ENCODE results near the gene ALKBH4.
"Not testable (repeated sequence)": the region's sequence is repeated elsewhere in the genome, so short reads cannot be mapped to it uniquely, and the experiment has no call there.

Gene ALKBH4

GRCh38 chr7:102460467-102460866 lies 4.2 kb downstream of the ALKBH4 start:
- H3K27ac ChIP-seq, result no peak overlapping the region
- no peaks in the 10 kb centered on the region for H3K27me3 ChIP-seq (replicated peaks)
- in situ Hi-C loops (cut with HindIII; ENCODE audit: low pct_ligation_motif_present, low sequenced_read_pairs), result no loop called here
- no peak for DNase-seq
- peaks cover 17% of the 10 kb centered on the region for H3K36me3 ChIP-seq (replicated peaks)
- TF ChIP-seq, protein P1, sequence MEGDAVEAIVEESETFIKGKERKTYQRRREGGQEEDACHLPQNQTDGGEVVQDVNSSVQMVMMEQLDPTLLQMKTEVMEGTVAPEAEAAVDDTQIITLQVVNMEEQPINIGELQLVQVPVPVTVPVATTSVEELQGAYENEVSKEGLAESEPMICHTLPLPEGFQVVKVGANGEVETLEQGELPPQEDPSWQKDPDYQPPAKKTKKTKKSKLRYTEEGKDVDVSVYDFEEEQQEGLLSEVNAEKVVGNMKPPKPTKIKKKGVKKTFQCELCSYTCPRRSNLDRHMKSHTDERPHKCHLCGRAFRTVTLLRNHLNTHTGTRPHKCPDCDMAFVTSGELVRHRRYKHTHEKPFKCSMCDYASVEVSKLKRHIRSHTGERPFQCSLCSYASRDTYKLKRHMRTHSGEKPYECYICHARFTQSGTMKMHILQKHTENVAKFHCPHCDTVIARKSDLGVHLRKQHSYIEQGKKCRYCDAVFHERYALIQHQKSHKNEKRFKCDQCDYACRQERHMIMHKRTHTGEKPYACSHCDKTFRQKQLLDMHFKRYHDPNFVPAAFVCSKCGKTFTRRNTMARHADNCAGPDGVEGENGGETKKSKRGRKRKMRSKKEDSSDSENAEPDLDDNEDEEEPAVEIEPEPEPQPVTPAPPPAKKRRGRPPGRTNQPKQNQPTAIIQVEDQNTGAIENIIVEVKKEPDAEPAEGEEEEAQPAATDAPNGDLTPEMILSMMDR (IDR thresholded peaks at IDR 0.05; ENCODE audit: low read depth, low read length, missing control alignments), result no peak
- H3K4me3 ChIP-seq (ENCODE audit: low read depth, low read length), result no peak overlapping the region

- no peak for DNase-seq
- Histone ChIP-seq H3K27me3 (replicated peaks) (no peaks in the 10 kb centered on the region), H3K36me3 (replicated peaks) (peaks cover 17% of the 10 kb centered on the region), H3K4me3 (ENCODE audit: low read depth, low read length) (no peak overlapping the region), H3K27ac (no peak overlapping the region)
- TF ChIP-seq, protein P1 (IDR thresholded peaks at IDR 0.05; ENCODE audit: low read depth, low read length, missing control alignments), result no peak
- in situ Hi-C loops (cut with HindIII; ENCODE audit: low pct_ligation_motif_present, low sequenced_read_pairs), result no loop called here
Observed at GRCh38 chr7:102459221-102459844, 5.3 kb downstream of the ALKBH4 start.

- H3K27ac ChIP-seq, result no peak overlapping the region
- H3K36me3 ChIP-seq (replicated peaks), result peaks cover 17% of the 10 kb centered on the region
- no peaks in the 10 kb centered on the region for H3K27me3 ChIP-seq (replicated peaks)
- TF ChIP-seq, protein P1 (IDR thresholded peaks at IDR 0.05; ENCODE audit: low read depth, low read length, missing control alignments), result no peak
- in situ Hi-C loops (cut with HindIII; ENCODE audit: low pct_ligation_motif_present, low sequenced_read_pairs), result no loop called here
- H3K4me3 ChIP-seq (ENCODE audit: low read depth, low read length), result no peak overlapping the region
- DNase-seq, result no peak
Observed at GRCh38 chr7:102457352-102457924, 7.2 kb downstream of the ALKBH4 start.

DNA sequence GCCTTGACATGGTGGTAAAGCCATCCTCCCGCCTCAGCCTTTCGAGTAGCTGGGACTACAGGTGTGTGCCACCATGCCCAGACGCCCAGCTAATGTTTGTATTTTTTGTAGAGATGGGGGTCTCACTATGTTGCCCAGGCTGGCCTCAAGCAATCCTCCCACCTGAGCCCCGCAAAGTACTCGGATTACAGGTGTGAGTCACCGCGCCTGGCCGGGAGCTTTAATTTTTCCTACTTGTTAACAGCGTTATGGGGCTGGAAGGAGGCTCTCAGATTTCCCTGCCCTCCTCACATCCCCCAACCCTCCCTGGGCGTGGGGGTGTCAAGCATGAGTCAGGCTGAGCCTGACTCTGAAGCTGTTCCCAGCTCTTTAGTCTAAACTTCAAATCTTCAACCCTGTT lies 8.3 kb downstream of the ALKBH4 start:
- TF ChIP-seq, protein P1 (IDR thresholded peaks at IDR 0.05; ENCODE audit: low read depth, low read length, missing control alignments), result no peak
- no peak for DNase-seq
- in situ Hi-C loops (cut with HindIII; ENCODE audit: low pct_ligation_motif_present, low sequenced_read_pairs), result no loop called here
- peaks cover 17% of the 10 kb centered on the region for H3K36me3 ChIP-seq (replicated peaks)
- H3K4me3 ChIP-seq (ENCODE audit: low read depth, low read length), result no peak overlapping the region
- no peaks in the 10 kb centered on the region for H3K27me3 ChIP-seq (replicated peaks)
- H3K27ac ChIP-seq, result no peak overlapping the region

DNA sequence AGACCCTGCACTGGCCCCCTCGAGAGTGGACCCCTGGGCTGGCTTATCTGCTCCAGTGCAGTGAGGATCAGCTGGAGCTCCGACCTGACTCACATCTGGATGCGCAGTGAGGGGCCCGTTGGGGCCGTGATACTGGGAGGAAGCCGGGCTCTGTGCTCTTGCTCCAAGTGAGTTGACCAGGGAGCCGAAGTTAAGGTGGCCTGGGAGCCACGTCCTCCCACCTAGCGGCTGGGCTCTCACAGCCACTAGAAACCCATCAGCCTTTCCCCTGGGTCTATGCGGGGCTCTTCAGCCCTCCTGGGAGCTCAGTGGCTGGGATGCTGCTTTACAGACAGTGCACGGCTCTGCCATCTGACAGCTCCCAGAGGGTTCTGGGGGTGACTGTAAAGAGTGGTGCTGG lies 9.1 kb downstream of the ALKBH4 start:
- TF ChIP-seq, protein P1 (IDR thresholded peaks at IDR 0.05; ENCODE audit: low read depth, low read length, missing control alignments), result no peak
- Histone ChIP-seq H3K27me3 (replicated peaks) (no peaks in the 10 kb centered on the region), H3K36me3 (replicated peaks) (peaks cover 17% of the 10 kb centered on the region), H3K27ac (no peak overlapping the region), H3K4me3 (ENCODE audit: low read depth, low read length) (no peak overlapping the region)
- in situ Hi-C loops (cut with HindIII; ENCODE audit: low pct_ligation_motif_present, low sequenced_read_pairs), result no loop called here
- no peak for DNase-seq

DNA sequence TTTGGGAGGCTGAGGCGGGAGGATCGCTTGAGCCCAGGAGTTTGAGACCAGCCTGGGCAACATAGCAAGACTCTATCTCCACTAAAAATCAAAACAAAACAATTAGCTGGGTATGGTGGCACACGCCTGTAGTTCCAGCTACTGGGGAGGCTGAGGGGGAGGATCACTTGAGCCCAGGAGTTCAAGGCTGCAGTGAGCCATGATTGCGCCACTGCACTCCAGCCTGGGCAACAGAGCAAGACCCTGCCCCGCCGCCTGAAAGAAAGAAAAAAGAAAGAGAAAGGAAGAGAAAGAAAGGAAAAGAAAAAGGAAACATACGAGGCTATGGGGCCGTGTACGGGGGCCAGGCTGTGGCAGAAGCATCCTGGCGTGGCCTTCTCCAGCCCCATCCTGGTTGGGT lies 9.7 kb downstream of the ALKBH4 start:
- H3K4me3 ChIP-seq (ENCODE audit: low read depth, low read length); H3K27ac ChIP-seq; DNase-seq; in situ Hi-C loops (cut with HindIII; ENCODE audit: low pct_ligation_motif_present, low sequenced_read_pairs); H3K27me3 ChIP-seq (replicated peaks): not testable (repeated sequence)
- peaks cover 17% of the 10 kb centered on the region for H3K36me3 ChIP-seq (replicated peaks)

Measured in brain microvascular endothelial cell (primary cell).